Measurements from ENCODE around the gene PABPN1L. TPM values are rescaled to one million over a fixed set of nuclear protein-coding genes. Genes with fewer than 3 reads are reported as not detected.

Gene PABPN1L
- total RNA-seq, 1 donor from 2014 or later = not detected

DNA sequence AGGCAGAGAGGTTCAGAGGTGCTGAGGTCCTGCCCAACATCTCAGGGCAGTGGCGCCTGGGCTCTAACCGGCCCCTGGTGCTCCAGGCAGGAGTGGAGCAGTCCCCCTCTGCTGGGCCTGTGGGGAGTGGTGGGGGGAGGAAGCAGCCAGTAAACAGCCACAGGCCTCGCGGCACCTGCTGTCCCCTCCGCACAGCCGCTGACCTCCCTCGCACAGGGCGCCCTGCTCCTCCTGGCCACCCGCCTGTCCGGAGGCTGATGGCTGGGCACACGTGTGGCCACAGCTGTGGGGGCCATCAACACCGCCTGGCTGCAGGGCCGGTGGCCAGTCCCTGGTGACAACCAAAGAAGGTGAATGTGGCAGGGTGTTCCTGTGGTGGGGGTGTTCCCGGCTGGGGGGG lies 36.8 kb upstream of the PABPN1L start:
- Mint-ChIP-seq H3K4me3 (no peak overlapping the region), H3K4me1 (peaks cover 8% of the 10 kb centered on the region), H3K27me3 (ENCODE audit: insufficient read depth, low read depth) (peaks cover 4% of the 10 kb centered on the region), H3K9me3 (no peaks in the 10 kb centered on the region), H3K27ac (peak overlapping the region; percentile 57), H3K36me3 (no peaks in the 10 kb centered on the region)
- Histone ChIP-seq H4K20me1 (ENCODE audit: low read depth) (no peaks in the 10 kb centered on the region), H3K27me3 (no peaks in the 10 kb centered on the region), H3K36me3 (no peaks in the 10 kb centered on the region), H3K4me2 (no peak overlapping the region), H3K4me1 (peaks cover 8% of the 10 kb centered on the region), H3F3A (ENCODE audit: low read depth) (no peaks in the 10 kb centered on the region), H2AFZ (replicated peaks) (no peak overlapping the region), H3K9ac (no peak overlapping the region), H3K9me3 (ENCODE audit: low read depth) (no peaks in the 10 kb centered on the region), H3K4me3 (no peak overlapping the region), H3K27ac (no peak overlapping the region), H3K79me2 (ENCODE audit: low read depth) (no peaks in the 10 kb centered on the region)
- no peak for TF ChIP-seq EZH2phosphoT487 (IDR thresholded peaks at IDR 0.05)
- TF ChIP-seq, protein P1, sequence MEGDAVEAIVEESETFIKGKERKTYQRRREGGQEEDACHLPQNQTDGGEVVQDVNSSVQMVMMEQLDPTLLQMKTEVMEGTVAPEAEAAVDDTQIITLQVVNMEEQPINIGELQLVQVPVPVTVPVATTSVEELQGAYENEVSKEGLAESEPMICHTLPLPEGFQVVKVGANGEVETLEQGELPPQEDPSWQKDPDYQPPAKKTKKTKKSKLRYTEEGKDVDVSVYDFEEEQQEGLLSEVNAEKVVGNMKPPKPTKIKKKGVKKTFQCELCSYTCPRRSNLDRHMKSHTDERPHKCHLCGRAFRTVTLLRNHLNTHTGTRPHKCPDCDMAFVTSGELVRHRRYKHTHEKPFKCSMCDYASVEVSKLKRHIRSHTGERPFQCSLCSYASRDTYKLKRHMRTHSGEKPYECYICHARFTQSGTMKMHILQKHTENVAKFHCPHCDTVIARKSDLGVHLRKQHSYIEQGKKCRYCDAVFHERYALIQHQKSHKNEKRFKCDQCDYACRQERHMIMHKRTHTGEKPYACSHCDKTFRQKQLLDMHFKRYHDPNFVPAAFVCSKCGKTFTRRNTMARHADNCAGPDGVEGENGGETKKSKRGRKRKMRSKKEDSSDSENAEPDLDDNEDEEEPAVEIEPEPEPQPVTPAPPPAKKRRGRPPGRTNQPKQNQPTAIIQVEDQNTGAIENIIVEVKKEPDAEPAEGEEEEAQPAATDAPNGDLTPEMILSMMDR (IDR thresholded peaks at IDR 0.05) = no peak
- TF ChIP-seq EZH2 (IDR thresholded peaks at IDR 0.05) = no peak
- DNase-seq (ENCODE audit: low spot score) = no peak

DNA sequence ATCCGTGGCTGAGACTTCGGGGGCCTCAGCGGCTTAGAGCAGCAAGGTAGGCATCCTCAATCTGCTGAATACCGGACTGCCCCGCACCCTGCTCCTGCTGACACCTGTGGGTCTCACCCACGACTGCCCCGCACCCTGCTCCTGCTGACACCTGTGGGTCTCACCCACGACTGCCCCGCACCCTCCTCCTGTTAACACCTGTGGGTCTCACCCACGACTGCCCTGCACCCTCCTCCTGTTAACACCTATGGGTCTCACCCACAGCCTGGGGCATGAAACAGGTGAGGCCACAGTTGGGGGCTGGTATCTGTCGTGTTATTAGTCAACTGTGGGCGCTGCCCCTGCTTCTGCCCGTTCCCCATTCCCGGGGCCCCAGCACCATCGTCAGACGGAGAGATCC lies 36.3 kb upstream of the PABPN1L start:
- H3K27ac Mint-ChIP-seq = peak overlapping the region; percentile 57
- Histone ChIP-seq H3K27ac (no peak overlapping the region), H3K36me3 (no peaks in the 10 kb centered on the region), H3K4me2 (no peak overlapping the region), H3K4me1 (peaks cover 8% of the 10 kb centered on the region), H3K9ac (no peak overlapping the region), H2AFZ (replicated peaks) (no peak overlapping the region), H4K20me1 (ENCODE audit: low read depth) (no peaks in the 10 kb centered on the region), H3K79me2 (ENCODE audit: low read depth) (no peaks in the 10 kb centered on the region), H3K27me3 (no peaks in the 10 kb centered on the region), H3F3A (ENCODE audit: low read depth) (no peaks in the 10 kb centered on the region), H3K9me3 (ENCODE audit: low read depth) (no peaks in the 10 kb centered on the region), H3K4me3 (no peak overlapping the region)
- TF ChIP-seq, protein P1 (IDR thresholded peaks at IDR 0.05) = no peak
- TF ChIP-seq EZH2 (IDR thresholded peaks at IDR 0.05) = no peak
- no peak for TF ChIP-seq EZH2phosphoT487 (IDR thresholded peaks at IDR 0.05)
- H3K4me1 Mint-ChIP-seq = peaks cover 8% of the 10 kb centered on the region
- H3K9me3 Mint-ChIP-seq = no peaks in the 10 kb centered on the region
- no peaks in the 10 kb centered on the region for H3K36me3 Mint-ChIP-seq
- H3K27me3 Mint-ChIP-seq (ENCODE audit: insufficient read depth, low read depth) = peaks cover 4% of the 10 kb centered on the region
- H3K4me3 Mint-ChIP-seq = no peak overlapping the region
- no peak for DNase-seq (ENCODE audit: low spot score)

DNA sequence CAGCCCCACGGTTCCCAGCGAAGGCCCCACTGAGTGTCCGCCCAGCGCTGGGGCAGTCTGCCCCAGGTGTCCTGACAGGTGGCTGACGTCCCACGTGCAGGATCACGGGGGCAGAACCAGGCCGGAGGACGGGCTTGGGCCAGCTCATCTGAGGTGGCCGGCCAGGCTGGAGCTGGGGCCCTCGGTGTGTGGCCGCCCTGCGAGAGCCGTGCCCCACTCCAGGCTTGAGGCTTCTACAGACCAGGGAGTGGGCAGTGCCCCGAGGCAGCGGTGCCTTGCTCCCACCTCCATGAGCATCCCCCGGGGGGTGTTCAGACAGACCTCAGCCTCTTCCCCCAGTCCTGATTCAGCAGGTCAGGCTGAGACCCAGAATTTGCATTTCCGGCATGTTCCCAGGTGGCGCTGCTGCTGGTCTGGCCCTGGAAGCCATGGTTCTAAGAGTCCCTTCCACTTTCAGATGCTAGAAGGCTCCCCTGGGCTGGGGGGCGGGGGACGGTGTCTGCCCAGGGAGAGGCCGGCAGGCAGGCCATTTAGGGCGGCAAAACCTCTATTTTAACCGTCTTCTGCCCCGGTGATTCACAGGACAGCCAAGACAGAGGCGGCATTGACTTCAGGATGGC lies 35.4 kb upstream of the PABPN1L start:
- peaks cover 4% of the 10 kb centered on the region for H3K27me3 Mint-ChIP-seq (ENCODE audit: insufficient read depth, low read depth)
- Histone ChIP-seq H3K27me3 (no peaks in the 10 kb centered on the region), H4K20me1 (ENCODE audit: low read depth) (no peaks in the 10 kb centered on the region), H2AFZ (replicated peaks) (no peak overlapping the region), H3K9ac (no peak overlapping the region), H3K27ac (no peak overlapping the region), H3K36me3 (no peaks in the 10 kb centered on the region), H3F3A (ENCODE audit: low read depth) (no peaks in the 10 kb centered on the region), H3K79me2 (ENCODE audit: low read depth) (no peaks in the 10 kb centered on the region), H3K4me2 (no peak overlapping the region), H3K4me3 (no peak overlapping the region), H3K9me3 (ENCODE audit: low read depth) (no peaks in the 10 kb centered on the region), H3K4me1 (peaks cover 8% of the 10 kb centered on the region)
- TF ChIP-seq, protein P1 (IDR thresholded peaks at IDR 0.05) = peak; percentile 12
- no peak for TF ChIP-seq EZH2phosphoT487 (IDR thresholded peaks at IDR 0.05)
- H3K4me1 Mint-ChIP-seq = peaks cover 8% of the 10 kb centered on the region
- DNase-seq (ENCODE audit: low spot score) = no peak
- no peak overlapping the region for H3K4me3 Mint-ChIP-seq
- H3K27ac Mint-ChIP-seq = no peak overlapping the region
- no peaks in the 10 kb centered on the region for H3K9me3 Mint-ChIP-seq
- no peaks in the 10 kb centered on the region for H3K36me3 Mint-ChIP-seq

Data from neural progenitor cell (in vitro differentiated cells).